GM21723 (cell line): ENCODE measurements around the gene ENDOG.

Source experiments
- ATAC-seq: cut with Tn5 transposase; IDR thresholded peaks from one replicate; pipeline ENCODE4 v1.9.1; 2021; ENCODE audit warnings: mild to moderate bottlenecking, moderate library complexity; ENCODE audit not compliant: unreplicated experiment

The ENDOG gene

DNA sequence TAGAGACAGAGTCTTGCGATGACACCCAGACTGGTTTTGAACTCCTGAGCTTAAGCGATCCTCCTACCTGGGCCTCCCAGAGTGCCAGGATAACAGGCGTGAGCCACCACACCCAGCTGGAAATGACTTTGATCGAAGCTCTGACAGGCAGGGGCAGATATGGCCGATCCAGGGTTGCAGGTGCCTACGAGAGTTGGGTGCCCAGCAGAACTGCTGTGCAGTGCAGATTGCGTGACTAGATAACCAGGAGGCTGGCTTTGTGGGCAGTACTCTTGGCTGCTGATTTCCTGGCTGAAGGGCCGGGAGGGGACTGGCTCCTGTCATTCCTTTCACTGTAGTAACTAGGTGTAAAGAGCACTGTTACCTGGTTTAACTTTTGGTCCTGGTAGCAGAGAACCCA is 19.4 kb upstream of the ENDOG start:
- no peak for ATAC-seq

DNA sequence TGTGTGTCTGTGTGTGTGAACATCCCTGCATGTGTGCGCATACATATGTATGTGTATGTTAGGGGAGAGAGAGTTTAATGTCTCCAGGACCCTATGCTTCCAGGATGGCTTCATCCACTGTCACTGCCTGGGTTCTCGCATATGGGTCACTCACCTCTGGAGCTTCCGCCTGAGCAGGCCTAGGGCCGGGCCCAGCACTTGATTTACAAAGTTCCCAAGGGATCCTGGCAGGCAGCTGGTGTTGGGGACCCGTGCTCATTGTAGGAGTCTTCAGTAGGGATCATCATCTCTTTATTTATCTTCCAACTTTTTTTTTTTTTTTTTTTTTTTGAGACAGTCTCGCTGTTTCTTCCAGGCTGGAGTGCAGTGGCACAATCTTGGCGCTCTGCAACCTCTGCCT is 18.2 kb upstream of the ENDOG start:
- ATAC-seq = no peak

DNA sequence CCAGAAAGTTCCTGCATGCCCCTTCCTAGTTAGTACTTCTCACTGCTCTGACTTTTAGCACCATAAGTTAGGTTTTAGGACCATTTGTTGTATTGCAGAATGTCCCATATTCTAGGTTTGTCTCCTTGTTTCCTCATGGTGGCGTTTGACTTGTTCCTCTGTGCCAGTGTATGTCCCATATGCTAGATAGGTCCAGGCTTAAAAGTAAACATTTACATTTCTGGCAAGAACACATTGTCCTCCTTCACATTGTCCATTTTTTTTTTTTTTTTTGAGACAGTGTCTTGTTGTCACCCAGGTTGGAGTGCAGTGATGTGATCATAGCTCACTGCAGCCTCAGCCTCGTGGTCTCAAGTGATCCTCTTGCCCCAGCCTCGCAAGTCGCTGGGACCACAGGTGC is 15.8 kb upstream of the ENDOG start:
- ATAC-seq = no peak

DNA sequence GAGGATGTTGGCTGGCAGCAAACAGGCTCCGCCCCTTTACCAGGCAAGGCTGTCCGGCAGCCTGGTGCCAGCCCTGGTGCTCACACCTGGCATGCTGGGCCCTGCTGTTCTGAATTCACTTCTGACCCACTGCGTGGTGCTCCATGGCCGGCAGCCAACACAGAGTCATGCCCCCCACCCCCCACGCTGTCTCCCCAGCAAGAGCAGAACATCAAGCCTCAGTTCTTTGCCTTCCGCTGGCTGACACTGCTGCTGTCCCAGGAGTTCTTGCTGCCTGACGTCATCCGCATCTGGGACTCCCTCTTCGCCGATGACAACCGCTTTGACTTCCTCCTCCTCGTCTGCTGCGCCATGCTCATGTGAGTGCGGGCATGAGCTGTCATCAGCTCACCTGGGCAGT is 12.6 kb upstream of the ENDOG start:
- no peak for ATAC-seq

DNA sequence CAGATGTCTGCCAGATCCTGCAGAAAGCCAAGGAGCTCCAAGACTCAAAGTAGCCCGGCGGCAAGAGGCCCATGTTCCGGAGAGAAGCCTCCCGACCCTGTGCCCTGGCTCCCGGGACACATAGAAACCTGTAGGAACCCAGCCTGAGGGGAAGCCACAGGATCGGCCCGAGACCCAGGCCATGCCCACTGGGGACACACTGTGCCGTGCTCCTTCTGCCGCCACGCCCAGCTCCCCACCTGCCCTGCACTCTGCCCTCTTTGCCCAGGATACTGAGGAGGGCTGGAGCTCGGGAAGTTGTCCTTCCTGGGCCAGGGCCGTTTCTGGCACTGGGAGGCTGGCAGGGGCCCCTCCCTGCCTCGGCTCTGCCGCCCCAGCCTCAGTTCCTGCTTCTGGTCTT is 10.5 kb upstream of the ENDOG start:
- no peak for ATAC-seq

DNA sequence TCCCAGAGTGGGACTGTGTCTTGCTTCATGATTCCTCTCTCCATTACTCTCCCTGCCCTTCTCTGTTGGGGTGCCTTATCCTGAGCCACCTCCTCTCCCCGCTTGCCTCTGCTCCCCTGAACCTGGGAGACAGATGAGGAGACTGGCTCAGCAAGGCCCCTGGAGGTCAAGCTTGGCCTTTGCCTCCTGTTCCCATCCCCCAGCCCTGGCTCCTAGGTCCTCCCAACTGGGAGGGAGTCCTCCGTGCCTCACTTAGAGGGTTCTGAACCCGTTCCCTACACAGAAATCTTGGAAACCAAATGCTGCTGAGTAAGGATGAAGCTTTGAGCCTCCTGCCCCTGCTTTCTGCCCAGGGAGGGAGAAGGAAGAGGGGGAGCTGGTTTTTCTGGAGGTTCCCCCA is 9.8 kb upstream of the ENDOG start:
- no peak for ATAC-seq

DNA sequence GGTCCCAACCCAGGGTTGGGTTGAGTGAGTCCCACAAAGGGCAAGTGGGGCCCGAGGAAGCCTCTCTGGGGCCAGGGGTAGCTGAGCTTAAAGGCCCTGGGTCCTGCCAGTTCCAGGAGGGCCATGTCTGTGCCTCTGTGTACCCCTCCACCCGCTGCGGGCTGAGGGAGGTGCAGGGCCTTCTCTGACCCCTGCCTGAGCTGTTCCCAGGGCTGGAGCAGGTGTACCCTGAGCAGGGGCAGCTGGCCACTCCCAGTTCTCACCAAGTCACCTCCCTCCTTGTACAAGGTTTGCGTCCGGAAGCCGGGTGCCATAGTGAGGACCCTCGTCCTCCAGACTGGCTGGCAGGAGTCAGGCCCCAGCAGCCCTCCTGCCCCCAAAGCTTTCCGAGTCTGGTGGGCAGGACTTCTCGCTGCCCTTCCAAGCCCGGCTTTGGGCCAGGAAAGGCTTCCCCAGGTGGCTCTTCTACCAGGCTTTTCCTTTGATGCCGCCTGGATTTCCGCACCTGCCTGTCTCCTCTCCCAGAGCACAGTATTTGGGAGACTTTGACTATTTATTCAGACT is 9.2 kb upstream of the ENDOG start:
- ATAC-seq = no peak

DNA sequence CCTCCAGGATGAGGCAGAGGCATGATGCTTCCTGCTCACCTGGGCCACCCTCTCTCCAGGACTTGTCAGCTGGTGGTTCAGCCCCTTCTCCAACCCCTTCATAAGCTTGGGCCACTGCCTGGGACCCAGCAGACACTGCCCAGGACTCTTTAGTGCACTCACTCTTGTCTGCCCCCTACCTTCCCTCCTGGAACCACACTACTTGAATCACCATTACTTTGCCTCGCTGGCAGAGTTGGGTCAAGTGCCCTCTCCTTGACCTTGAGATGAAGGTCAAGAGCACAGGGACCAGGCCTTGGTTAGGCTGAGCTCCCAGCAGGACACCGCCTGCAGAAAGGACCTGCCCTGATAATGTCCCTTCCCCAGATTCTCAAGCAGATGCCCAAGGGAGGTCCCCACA is 8.5 kb upstream of the ENDOG start:
- ATAC-seq = no peak

DNA sequence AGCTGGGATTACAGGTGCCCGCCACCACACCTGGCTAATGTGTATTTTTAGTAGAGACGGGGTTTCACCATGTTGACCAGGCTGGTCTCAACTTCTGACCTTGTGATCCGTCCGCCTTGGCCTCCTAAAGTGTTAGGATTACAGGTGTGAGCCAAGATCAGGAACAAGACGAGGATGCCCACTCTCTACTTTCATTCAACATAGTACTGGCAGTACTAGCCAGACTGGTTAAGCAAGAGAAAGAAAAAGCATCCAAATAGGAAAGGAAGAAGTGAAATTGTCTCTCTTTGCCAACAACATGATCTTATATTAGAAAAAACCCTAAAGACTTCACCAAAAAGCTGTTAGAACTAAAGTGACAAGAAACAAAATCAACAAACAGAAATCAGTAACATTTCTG is 7.4 kb upstream of the ENDOG start:
- no peak for ATAC-seq

DNA sequence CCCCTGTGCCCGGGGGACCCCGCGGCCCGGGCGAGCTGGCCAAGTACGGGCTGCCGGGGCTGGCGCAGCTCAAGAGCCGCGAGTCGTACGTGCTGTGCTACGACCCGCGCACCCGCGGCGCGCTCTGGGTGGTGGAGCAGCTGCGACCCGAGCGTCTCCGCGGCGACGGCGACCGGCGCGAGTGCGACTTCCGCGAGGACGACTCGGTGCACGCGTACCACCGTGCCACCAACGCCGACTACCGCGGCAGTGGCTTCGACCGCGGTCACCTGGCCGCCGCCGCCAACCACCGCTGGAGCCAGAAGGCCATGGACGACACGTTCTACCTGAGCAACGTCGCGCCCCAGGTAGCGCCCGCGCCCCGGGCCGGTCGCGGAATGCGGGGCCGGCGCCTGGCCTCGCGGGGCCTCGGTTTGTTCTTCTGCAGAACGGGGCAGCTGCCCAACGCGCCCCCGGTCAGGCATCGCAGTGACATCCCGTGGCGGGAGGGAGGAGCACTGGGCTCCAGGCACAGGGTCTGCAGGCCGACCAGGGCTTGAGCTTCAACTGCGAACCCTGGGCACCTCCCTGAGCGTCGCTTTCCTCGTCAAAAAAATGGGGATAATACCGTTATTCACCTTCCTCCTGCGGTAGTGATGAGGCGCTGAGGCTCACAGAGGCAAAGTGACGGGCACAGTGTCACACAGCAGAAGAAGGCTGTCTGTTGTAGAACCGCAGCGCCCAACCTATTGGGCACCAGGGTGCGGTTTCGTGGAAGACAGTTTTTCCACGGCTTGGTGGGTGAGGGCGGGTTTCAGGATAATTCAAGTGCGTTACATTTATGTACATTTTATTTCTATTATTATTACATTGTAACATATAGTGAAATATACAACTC is 777 bp downstream of the ENDOG start:
- peak; percentile 31 for ATAC-seq

DNA sequence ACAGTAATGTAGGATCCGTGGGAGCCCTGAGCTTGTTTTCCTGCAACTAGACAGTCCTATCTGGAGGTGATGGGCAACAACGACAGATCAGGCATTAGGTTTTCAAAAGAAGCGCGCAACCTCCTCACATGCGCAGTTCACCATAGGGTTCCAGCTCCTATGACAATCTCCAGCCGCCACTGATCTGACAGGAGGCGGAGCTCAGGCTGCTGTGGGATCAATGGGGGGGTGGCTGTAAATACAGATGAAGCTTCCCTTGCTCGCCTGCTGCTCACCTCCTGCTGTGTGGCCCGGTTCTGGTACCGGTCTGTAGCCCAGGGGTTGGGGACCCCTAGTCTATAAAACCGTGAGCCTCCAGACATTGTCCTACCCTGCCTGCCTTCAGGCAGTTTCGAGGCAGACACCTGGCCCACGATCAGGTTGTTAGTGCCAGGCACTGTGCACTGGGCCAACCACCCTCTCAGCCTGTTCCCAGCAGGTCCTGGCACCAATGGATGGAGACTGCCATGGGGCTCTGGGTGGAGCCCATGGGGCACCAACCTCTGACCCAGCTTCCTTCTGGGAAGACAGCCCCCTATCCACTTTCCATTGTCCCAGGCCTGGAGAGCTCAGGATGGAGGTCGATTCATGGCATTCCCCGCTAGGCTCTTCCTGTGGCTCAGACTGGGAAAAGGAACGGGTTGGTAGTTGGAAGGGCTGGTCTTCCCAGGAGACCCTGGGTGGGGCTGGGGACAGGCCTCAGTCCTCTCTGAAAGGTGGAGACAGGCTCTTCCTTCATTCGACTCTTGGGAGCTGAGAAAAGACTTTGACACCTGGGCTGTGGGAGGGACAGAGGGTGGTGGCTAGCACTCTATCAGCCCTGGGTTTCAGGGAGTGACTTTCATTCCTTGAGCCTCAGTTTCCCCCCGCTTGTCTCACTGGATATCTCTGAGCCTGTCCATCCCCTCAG is 1.7 kb downstream of the ENDOG start:
- no peak for ATAC-seq

DNA sequence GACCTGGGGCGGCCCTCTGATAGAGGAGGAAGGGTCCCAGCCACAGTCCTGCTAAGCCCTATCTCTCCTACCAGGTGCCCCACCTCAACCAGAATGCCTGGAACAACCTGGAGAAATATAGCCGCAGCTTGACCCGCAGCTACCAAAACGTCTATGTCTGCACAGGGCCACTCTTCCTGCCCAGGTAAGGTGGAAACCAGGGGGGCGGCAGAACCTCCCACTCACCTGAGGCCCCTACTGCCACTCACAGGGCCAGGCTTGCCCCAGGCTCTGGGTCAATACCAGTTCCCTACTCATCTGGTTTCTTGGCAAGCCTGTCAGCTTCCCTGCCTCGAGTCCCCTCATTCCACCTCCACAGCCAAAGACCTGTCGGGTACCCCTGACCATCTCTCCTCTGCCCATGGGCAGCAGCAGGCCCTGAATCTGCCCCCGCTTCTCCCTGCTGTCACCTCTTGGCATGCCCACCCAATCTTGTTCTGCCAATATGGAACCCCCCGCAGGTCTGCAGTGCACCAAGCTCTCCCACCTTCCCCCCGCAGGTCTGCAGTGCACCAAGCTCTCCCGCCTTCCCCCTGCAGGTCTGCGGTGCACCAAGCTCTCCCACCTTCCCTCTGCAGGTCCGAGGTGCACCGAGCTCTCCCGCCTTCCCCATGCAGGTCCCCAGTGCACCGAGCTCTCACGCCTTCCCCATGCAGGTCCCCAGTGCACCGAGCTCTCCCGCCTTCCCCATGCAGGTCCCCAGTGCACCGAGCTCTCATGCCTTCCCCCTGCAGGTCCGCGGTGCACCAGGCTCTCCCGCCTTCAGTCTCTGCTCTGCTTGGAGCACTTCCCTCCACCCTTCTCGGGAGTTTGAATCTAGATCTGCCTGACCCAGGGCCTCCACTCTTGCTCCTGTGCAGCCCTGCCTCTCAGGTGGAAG is 2.6 kb downstream of the ENDOG start:
- ATAC-seq = no peak

DNA sequence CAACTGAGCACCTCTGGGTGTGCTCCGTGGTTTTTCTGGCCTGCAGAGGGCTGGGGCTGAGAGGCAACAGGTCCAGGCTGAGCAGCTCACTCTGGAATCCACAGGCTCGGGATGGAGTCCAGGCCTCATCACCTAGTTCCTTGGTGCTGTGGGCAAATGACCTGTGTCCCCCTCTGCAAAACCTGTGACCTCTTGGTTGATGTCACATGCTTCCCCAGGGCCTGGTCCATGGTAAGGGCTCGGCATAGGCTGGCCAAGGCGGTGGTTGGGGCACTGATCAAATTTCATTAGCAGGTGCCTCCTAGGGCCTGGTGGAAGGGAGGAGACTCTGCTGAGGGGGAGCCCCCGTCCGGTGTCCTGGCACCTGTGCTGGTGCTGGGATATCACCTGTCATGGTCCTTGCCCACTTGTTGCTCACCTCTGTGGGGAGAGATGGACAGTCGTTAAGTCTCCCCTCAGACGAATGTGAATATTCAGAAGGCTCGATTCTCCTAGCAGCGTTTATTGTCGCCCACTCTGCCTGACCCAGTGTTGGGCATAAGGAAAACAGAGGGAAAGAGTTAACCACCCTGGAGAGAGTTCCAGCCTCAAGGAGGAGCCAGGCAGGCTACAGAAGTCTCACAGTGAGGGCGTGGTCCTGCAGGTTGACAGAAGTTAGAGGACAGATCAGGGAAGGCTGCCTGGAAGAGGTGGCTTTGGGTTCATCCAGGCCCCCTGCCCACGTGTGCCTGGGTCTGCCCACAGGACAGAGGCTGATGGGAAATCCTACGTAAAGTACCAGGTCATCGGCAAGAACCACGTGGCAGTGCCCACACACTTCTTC is 3.5 kb downstream of the ENDOG start:
- no peak for ATAC-seq

DNA sequence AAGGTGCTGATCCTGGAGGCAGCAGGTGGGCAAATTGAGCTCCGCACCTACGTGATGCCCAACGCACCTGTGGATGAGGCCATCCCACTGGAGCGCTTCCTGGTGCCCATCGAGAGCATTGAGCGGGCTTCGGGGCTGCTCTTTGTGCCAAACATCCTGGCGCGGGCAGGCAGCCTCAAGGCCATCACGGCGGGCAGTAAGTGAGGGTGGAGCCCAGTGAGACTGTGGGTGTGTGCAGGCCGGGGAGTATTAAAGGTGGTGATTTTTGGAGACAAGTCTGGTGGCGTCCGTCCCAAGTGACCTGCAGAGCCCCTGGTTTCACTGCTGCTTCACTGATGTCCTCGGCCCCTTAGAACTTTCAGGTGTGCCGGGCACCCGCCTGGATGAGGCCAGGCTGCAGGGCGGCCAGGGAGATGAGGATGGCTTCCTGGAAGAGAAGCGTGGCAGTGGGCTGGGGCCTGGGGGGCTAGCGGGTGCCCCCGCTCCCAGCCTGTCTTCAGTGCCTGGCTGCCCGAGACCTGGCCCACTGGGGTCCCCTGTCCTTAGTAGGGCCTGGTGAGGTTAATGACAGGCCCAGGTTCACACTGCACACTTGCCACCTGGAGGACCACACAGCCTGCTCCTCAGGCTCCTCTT is 4.2 kb downstream of the ENDOG start:
- no peak for ATAC-seq

DNA sequence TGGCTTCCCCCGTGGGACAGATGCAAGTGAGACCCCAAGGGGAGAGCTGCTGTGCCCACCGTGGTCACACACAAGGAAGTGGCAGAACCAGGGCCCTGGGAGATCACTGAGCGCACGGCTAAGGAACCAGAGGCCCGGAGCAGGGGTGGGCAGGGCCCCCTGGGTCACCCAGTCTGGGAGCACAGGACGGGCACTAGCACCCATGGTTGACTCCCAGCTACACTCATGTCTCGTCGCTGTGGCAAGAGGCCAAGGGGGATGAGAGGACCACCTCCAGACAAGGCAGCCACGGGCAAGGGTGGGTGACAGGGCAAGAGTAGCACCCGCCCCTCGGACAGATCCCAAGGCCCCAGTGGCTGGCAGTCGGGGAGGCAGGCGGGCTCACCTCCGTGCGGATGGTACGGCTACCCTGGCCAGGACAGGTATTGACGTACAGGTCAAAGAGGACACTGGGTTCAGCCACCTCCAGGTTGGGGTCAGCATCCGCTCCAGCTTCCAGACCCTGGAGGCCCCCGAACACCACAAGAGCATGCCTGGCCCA is 5.1 kb downstream of the ENDOG start:
- ATAC-seq = no peak

DNA sequence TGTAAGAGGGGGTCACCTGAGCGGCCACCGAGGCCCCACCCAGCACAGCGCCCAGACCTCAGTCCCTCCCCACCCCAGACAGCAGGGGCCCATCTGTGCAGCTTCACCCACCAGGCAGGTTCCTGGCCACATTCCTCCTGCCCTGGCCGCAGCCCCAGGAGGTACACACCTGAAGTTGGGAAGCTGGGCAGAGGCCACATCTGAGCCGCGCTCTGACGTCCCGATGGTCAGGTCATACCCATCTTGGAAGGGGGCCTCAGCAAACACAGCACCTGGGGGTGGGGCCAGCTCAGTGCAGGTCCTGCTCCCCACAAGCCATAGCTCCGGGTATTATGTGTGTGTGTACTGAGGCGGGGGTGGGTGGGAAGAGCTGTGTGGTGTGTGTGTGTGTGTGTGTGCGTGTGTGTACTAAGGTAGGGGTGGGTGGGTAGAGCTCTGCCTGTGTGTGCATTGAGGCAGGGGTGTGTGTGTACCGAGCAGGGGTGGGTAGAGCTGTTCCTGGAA is 5.7 kb downstream of the ENDOG start:
- ATAC-seq = no peak

DNA sequence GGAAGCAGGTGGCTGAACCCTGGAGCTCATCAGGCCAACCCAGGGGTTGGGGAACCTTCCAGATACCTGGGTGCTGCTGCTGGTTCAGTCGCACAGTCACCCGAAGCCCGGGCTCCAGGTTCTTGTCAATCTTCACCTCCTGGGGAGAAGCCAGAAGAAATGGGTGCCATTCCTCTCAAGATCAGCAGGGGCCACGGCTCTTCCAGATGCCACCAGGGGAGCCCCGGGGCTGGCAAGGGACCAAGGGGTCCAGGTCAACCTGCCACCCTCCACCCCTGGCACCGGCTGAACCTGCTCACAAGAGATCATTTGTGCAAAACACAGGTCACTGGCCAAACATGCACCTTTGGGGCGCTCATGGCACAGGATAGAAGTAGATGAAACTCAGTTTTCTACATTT is 6.6 kb downstream of the ENDOG start:
- no peak for ATAC-seq

DNA sequence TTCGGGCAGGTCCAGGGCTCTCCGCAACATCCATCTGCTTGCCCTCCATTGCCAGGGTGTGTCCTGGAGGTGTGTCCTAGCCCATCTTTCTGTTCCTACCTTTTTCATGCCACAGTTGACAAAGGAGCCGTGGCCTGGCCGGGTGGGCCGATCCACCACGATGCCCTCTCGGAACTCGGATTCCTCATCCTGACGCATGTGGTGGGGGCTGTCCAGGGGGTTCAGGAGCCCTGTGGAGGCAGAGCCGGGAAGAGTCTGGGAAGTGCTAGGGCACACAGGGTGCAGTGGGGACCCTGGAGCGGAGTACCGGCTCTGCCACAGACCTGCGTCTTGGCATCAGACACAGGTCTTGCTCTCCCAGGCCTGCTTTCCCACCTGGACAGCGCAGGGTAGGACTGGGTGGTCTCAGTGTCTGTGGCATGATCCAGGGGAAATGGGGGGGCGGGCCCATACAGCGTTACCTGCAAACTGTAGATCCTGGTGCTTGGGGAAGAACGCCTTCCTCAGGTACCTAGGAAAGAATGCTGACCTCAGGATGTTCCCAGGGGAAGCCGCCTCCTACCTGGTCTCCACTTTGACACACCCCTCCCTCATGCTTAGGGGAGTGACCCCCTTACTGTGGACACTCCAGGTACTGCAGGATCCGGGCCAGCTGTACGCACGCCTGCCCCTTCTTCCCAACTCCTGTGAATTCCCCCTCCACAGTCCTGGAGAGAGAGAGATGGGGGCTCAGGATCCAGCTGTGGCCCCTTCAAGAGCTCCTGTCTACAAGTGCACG is 7.8 kb downstream of the ENDOG start:
- no peak for ATAC-seq
